HepG2 (cell line): ENCODE results near the gene CDC42EP4. TPM values are rescaled to one million over a fixed set of nuclear protein-coding genes. Genes with fewer than 3 reads are reported as not detected.

Experiments used
- ATAC-seq: fragments of 200-7000 bp; cut with Tn5 transposase; 3 replicates; pipeline ENCODE4 v1.9.1; 2020; ENCODE audit warnings: mild to moderate bottlenecking, moderate library complexity
- BruUV-seq: library from RNA; stranded (reverse); fragments of 400-500 nt; replicated peaks from 2 replicates; lab custom pipeline; 2021; lab: Mats Ljungman, UMichigan
- CTCF ChIA-PET: fragments of 300-600 bp; formaldehyde crosslinking; extraction: SDS; loops from one replicate; lab custom pipeline; 2021; ENCODE audit warnings: low total read pairs, inconsistent platforms, low intra/inter-chr PET ratio; lab: Yijun Ruan, JAX
- POLR2A ChIA-PET: fragments of 350-600 bp; sonication (Branson Sonifier 250); formaldehyde crosslinking; loops from one replicate; lab custom pipeline; 2020; ENCODE audit warnings: antibody characterized with exemption, inconsistent platforms; lab: Yijun Ruan, JAX
- DNase-seq: peaks from one replicate; pipeline ENCODE4 v3.0.0-alpha.2; 2015; ENCODE audit warnings: low spot score
- FAIRE-seq: peaks from 3 replicates; lab custom pipeline; 2011; peaks lifted over from hg19 to GRCh38; lab: Jason Lieb, UNC
- H2AFZ ChIP-seq: one replicate; pipeline ENCODE4 v1.6.1; 2011; ENCODE audit warnings: low read length, inconsistent platforms
- H3K27ac ChIP-seq: fragments of 300-600 bp; 3 replicates; pipeline ENCODE4 v1.8.0; 2011; ENCODE audit warnings: mixed run types, mild to moderate bottlenecking, mixed read lengths, low read length, inconsistent platforms; ENCODE audit not compliant: insufficient read depth; ENCODE audit errors: extremely low read length
- H3K27me3 ChIP-seq, 2 experiments: fragments of 200-600 bp in 1 of 2; 2 replicates in 1 of 2; 3 replicates in 1 of 2; pipeline versions ENCODE4 v1.6.0 to v1.8.0; 2011; ENCODE audit warnings: low read length in 2 of 2, mild to moderate bottlenecking in 2 of 2, moderate library complexity in 2 of 2, inconsistent platforms in 1 of 2; ENCODE audit not compliant: insufficient read depth in 2 of 2, control insufficient read depth in 1 of 2
- H3K36me3 ChIP-seq, 2 experiments: fragments of 200-600 bp in 1 of 2; replicated peaks in 1 of 2; 2 replicates in 1 of 2; 3 replicates in 1 of 2; pipeline versions ENCODE4 v1.5.1 to v1.8.0; 2011; ENCODE audit warnings: low read length in 2 of 2, inconsistent platforms in 1 of 2; ENCODE audit not compliant: insufficient read depth in 2 of 2, control insufficient read depth in 1 of 2
- H3K4me1 ChIP-seq: 2 replicates; pipeline ENCODE4 v1.5.1; 2012; ENCODE audit warnings: low read length, inconsistent platforms; ENCODE audit not compliant: insufficient read depth
- H3K4me2 ChIP-seq: 2 replicates; pipeline ENCODE4 v1.6.0; 2011; ENCODE audit warnings: low read depth, low read length, inconsistent platforms
- H3K4me3 ChIP-seq, 3 experiments: fragments of 200-600 bp in 1 of 3; sonication (generic), shearing (Covaris generic) in 1 of 3; replicated peaks in 1 of 3; 2 replicates each; pipeline ENCODE4 v1.5.1; 2011 to 2016; ENCODE audit warnings: low read length in 3 of 3, inconsistent platforms in 2 of 3, low read depth in 2 of 3, mild to moderate bottlenecking in 2 of 3, control low read depth in 1 of 3, mixed read lengths in 1 of 3; ENCODE audit not compliant: insufficient read depth in 1 of 3
- H3K79me2 ChIP-seq: one replicate; pipeline ENCODE4 v1.6.1; 2011; ENCODE audit warnings: low read length, inconsistent platforms; ENCODE audit not compliant: insufficient read depth
- H3K9ac ChIP-seq: 2 replicates; pipeline ENCODE4 v1.6.0; 2011; ENCODE audit warnings: mild to moderate bottlenecking, low read depth, low read length, inconsistent platforms; ENCODE audit not compliant: insufficient read depth
- H3K9me3 ChIP-seq: 2 replicates; pipeline ENCODE4 v1.5.1; 2012; ENCODE audit warnings: mild to moderate bottlenecking, low read length
- H4K20me1 ChIP-seq: 2 replicates; pipeline ENCODE4 v1.6.0; 2011; ENCODE audit warnings: inconsistent platforms, mild to moderate bottlenecking, low read length, moderate library complexity; ENCODE audit not compliant: insufficient read depth
- CENPT ChIP-seq: sonication (generic); formaldehyde crosslinking; IDR thresholded peaks from 2 replicates; pipeline ENCODE4 v1.8.0; 2022; ENCODE audit warnings: low read depth, mild to moderate bottlenecking, moderate library complexity, missing genetic modification reagents
- HBP1 ChIP-seq: IDR thresholded peaks from 2 replicates; pipeline ENCODE4 v1.6.1; 2016; ENCODE audit warnings: low read depth, control low read depth
- IKZF4 ChIP-seq: sonication (generic); formaldehyde crosslinking; IDR thresholded peaks from 2 replicates; pipeline ENCODE4 v1.5.1; 2020; ENCODE audit warnings: borderline replicate concordance, mild to moderate bottlenecking, low read depth, missing genetic modification reagents; ENCODE audit errors: not compliant biosample characterization
- NFATC3 ChIP-seq: sonication (generic); formaldehyde crosslinking; IDR thresholded peaks from 2 replicates; pipeline ENCODE4 v1.5.1; 2020; ENCODE audit warnings: mild to moderate bottlenecking, missing genetic modification reagents
- SP1 ChIP-seq, 2 experiments: fragments of 450-650 bp in 1 of 2; sonication (generic) in 1 of 2; formaldehyde crosslinking in 1 of 2; IDR thresholded peaks; 2 replicates each; pipeline versions ENCODE4 v1.4.0 to v1.6.1; 2016 to 2020; ENCODE audit warnings: missing genetic modification reagents in 1 of 2
- SP5 ChIP-seq: IDR thresholded peaks from 2 replicates; pipeline ENCODE4 v1.6.1; 2016; ENCODE audit warnings: low read depth, borderline replicate concordance
- YY1 ChIP-seq: IDR thresholded peaks from 2 replicates; pipeline ENCODE4 v1.6.1; 2011; ENCODE audit warnings: low read length, low read depth, moderate library complexity, mild to moderate bottlenecking; ENCODE audit not compliant: insufficient read depth, insufficient replicate concordance
- ZFP41 ChIP-seq: sonication (generic); formaldehyde crosslinking; IDR thresholded peaks from 2 replicates; pipeline ENCODE4 v1.4.0; 2020; ENCODE audit warnings: mild to moderate bottlenecking, missing genetic modification reagents, borderline replicate concordance
- ZNF124 ChIP-seq: sonication (generic); formaldehyde crosslinking; IDR thresholded peaks from 2 replicates; pipeline ENCODE4 v1.4.0; 2020; ENCODE audit warnings: missing genetic modification reagents
- ZNF205 ChIP-seq: IDR thresholded peaks from 2 replicates; pipeline ENCODE4 v1.6.1; 2018; ENCODE audit warnings: missing biosample characterization, missing genetic modification reagents
- ZNF468 ChIP-seq: sonication (generic); formaldehyde crosslinking; IDR thresholded peaks from 2 replicates; pipeline ENCODE4 v1.8.0; 2022; ENCODE audit warnings: mild to moderate bottlenecking, moderate library complexity, missing genetic modification reagents
- ZNF577 ChIP-seq: sonication (generic); formaldehyde crosslinking; IDR thresholded peaks from 2 replicates; pipeline ENCODE4 v1.4.0; 2020; ENCODE audit warnings: mild to moderate bottlenecking, low read depth, missing genetic modification reagents, borderline replicate concordance
- ZNF740 ChIP-seq: sonication (generic); formaldehyde crosslinking; IDR thresholded peaks from 2 replicates; pipeline ENCODE4 v1.4.0; 2020; ENCODE audit warnings: missing genetic modification reagents
- ZNF747 ChIP-seq: sonication (generic); formaldehyde crosslinking; IDR thresholded peaks from 2 replicates; pipeline ENCODE4 v1.8.1; 2023; ENCODE audit warnings: missing genetic modification reagents, mild to moderate bottlenecking, borderline replicate concordance
- ZNF768 ChIP-seq: sonication (generic); formaldehyde crosslinking; IDR thresholded peaks from 2 replicates; pipeline ENCODE4 v1.4.0; 2020; ENCODE audit warnings: missing genetic modification reagents
- ZSCAN29 ChIP-seq: sonication (generic); formaldehyde crosslinking; conservative IDR thresholded peaks from 2 replicates; pipeline ENCODE4 v1.4.0; 2020; ENCODE audit warnings: mild to moderate bottlenecking, missing genetic modification reagents
- WGBS: methylation state at CpG from one replicate; pipeline ENCODE4 v1.1.6; 2017; ENCODE audit warnings: low lambda C conversion rate; 5-methylcytosine and 5-hydroxymethylcytosine counted together
- in situ Hi-C: cut with HindIII; loops from 2 replicates; pipeline ENCODE4 v1.10.0; 2017; ENCODE audit warnings: low pct_unique_long_range_greater_than_20kb; ENCODE audit not compliant: extremely low pct_ligation_motif_present
- intact Hi-C: fragments of 100-400 bp; cut with micrococcal nuclease; formaldehyde crosslinking; loops from one replicate; pipeline ENCODE4 v1.10.0; 2022; ENCODE audit not compliant: unreplicated experiment
- polyA plus RNA-seq, 8 experiments: library from polyadenylated mRNA; depleted of rRNA in 3 of 8; stranded (reverse) in 7 of 8; unstranded in 1 of 8; fragments of >200 nt; fragmentation: Illumina TruSeq in 4 of 8; extraction: Trizol in 4 of 8; gene quantifications; 2 replicates each; pipeline versions ENCODE4 v1.2.1 to v1.2.3, GENCODE V29; 2011 to 2016; ENCODE audit warnings: low read depth in 4 of 8, missing spikeins in 1 of 8, mixed read lengths in 1 of 8; ENCODE audit not compliant: insufficient read depth in 1 of 8
- total RNA-seq, 5 experiments: library from RNA; depleted of rRNA; stranded (reverse); fragments of >200 nt; fragmentation: Illumina TruSeq; extraction: Trizol; gene quantifications; 2 replicates each; pipeline ENCODE4 v1.2.3, GENCODE V29; 2016; ENCODE audit warnings: low read depth in 1 of 5

The CDC42EP4 gene
- total and polyA plus RNA-seq, 2 of the 13 experiments (the other 11 are each of a cell fraction or from before 2014, with no cell fraction given), result 19.0 to 54.0 TPM

- no peak for FAIRE-seq
- 90% methylated on average over 8 of the region's 8 CpGs for WGBS
- H3K36me3 ChIP-seq, result peaks cover 4 to 6% of the 10 kb centered on the region in 2 experiments; a peak in 3 of 5 replicates
- H3K27ac ChIP-seq, result no peak overlapping the region
- no peak overlapping the region for H3K4me2 ChIP-seq
- H3K4me1 ChIP-seq, result peaks cover 18% of the 10 kb centered on the region
- ChIA-PET POLR2A (interaction anchor here (0.9 to 1.3 kb wide), 2 partner anchors 56 to 118 kb away, joined by 3 to 5 read pairs; no protein-coding TSS in a partner anchor), CTCF (no interaction called here)
- no peak for ATAC-seq
- H3K9ac ChIP-seq, result no peak overlapping the region
- in situ Hi-C loops, result no loop called here
- H3K9me3 ChIP-seq, result no peaks in the 10 kb centered on the region
- no peaks in the 10 kb centered on the region for H3K27me3 ChIP-seq
- no peaks in the 10 kb centered on the region for H4K20me1 ChIP-seq
- BruUV-seq, result no TSS peak
- intact Hi-C loops, result no loop called here
- TF ChIP-seq ZNF577, result no peak
- TF ChIP-seq ZSCAN29, result no peak
- no peak for TF ChIP-seq ZNF468 (CRISPR knock-in tag)
- no peak for TF ChIP-seq ZFP41
- TF ChIP-seq HBP1 (CRISPR knock-in tag), result no peak
- no peak for TF ChIP-seq SP1 (IDR thresholded peaks at IDR 0.05)
- no peak for TF ChIP-seq SP1 (CRISPR knock-in tag; IDR thresholded peaks at IDR 0.05)
- TF ChIP-seq IKZF4 (CRISPR knock-in tag), result no peak
- no peak for TF ChIP-seq ZNF124 (CRISPR knock-in tag)
- TF ChIP-seq ZNF740 (CRISPR knock-in tag), result no peak
- TF ChIP-seq ZNF747, result no peak
- no peak for TF ChIP-seq YY1
- no peak for TF ChIP-seq SP5 (CRISPR knock-in tag)
- TF ChIP-seq ZNF768 (CRISPR knock-in tag), result no peak
- TF ChIP-seq NFATC3, result no peak
- no peak for TF ChIP-seq ZNF205 (CRISPR knock-in tag)
- TF ChIP-seq CENPT (CRISPR knock-in tag), result no peak
- H3K4me3 ChIP-seq, result no peak overlapping the region
- DNase-seq, result no peak
- no peaks in the 10 kb centered on the region for H3K79me2 ChIP-seq
- H2AFZ ChIP-seq, result no peak overlapping the region
Measured at GRCh38 chr17:73251871-73252270, 59.9 kb downstream of the CDC42EP4 start.
